NCI-H1930 (cell line): ENCODE results near the gene PHEX.

Source experiments
- DNase-seq, 2 experiments: peaks; one replicate each; lab custom pipeline; 2025; lab: John Stamatoyannopoulos, UW

Gene PHEX

DNA sequence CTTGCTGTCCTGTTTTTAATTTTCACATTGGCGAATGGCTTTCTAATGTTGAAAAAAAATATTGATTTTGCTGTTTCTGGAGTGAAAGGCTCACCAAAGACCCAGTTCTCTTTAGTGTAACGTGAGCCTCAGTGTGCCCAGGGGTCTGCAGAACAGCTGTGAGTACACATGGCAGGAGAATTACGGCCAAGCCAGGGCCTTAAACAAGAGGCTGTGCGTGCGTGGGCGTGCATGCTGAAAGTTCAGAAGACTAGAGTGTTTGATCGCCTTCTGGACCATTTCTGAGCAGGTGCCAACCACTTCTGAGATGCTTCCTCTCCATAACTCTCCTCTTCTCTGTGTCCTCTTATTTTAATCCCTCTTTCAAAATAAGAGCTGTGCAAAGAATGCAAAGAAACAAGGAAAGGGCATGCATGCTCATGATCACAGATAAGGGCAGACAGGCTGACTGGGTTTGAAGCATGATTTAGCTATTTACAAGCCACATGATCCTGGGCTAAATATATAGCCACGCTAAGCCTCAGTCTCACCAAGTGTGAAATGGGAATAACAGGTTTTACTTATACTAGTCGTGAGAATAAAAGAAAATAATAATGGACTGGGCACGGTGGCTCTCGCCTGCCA lies 9.9 kb downstream of the PHEX start:
- no peak for DNase-seq

DNA sequence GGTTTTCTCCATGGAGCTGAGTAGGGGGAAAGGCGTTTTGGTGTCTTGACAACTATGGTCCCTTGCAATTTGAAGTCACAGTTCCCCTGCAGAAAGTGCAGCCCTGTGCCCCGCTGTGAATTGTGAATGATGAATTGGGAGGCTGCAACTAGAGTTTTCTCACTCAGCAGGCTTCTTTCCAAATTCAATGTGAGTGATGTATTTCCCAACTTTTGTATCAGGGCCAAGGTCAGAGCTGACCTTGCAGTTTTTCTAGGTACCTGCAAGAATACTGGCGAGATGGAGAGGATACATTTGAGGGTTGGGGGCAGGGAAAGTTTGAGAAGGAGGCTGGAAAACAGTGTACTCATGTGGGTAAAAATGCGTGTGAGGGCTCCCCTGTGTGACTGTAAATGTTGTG lies 11.7 kb downstream of the PHEX start:
- DNase-seq = no peak

DNA sequence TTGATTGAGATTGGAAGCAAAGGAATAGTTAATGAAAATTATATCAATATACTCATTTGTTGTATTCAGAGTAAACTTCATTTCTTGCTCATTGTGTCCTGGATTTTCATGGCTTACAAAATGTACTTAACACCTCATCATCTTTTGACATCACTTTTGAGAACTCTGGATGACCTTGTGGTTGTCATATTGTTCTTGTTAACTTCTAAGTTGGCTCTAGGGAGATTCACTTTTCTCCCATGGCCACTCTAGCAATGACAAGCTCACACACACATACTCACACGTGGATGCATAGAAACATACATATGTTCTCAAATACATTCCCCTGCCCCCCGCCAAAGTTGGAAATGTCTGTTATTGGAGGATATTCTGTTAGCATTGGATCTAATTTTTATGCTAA lies 15.3 kb downstream of the PHEX start:
- DNase-seq = no peak

GRCh38 chrX:22053481-22053880 lies 21.4 kb downstream of the PHEX start:
- DNase-seq = no peak

- no peak for DNase-seq
Observed at GRCh38 chrX:22056235-22056634, 24.1 kb downstream of the PHEX start.

- DNase-seq = no peak
Observed at GRCh38 chrX:22057667-22058066, 25.5 kb downstream of the PHEX start.

- DNase-seq = no peak
Observed at GRCh38 chrX:22059775-22060174, 27.6 kb downstream of the PHEX start.

DNA sequence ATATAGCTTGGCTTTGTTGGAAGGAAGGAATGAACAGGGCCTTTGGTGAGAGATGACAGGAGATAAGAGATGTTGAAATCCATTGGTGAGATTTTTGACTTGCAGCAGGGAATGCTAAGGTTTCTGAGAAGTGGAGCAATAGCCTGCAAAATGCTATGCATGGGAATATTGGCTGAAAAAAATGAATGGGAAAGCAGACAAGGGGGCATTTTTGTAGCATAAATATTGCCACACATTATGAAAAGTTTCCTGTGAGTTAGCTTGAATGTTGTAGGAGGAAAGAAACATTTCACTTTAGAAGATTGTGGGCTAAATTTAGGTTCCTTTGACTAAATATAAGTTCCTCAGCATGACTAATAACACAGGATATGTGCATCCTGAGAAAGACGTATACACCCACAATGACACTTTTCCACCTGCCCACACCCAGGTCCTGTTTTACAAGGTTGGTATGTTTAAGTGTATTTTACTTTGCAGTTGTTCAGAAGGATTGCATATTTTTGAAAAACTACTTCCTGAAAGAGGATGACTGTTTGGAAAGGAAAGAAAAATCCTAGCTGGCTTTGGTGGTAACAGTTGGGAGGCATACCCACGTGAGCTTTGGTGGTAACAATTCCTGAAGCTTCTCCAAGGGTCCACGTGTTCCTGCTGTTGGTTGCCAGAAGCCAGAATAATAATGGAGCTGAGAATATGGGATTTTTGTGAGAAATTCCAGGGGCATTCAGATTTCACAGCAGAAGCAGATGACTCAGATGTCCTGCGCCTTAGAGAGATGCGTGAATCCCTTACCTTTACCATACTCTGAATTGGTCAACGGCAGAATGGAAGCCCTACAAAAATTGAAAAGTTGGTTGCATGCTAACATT lies 28.5 kb downstream of the PHEX start:
- DNase-seq = no peak

GRCh38 chrX:22063284-22063683 lies 31.2 kb downstream of the PHEX start:
- DNase-seq = no peak

GRCh38 chrX:22069586-22069985 lies 37.5 kb downstream of the PHEX start:
- no peak for DNase-seq

DNA sequence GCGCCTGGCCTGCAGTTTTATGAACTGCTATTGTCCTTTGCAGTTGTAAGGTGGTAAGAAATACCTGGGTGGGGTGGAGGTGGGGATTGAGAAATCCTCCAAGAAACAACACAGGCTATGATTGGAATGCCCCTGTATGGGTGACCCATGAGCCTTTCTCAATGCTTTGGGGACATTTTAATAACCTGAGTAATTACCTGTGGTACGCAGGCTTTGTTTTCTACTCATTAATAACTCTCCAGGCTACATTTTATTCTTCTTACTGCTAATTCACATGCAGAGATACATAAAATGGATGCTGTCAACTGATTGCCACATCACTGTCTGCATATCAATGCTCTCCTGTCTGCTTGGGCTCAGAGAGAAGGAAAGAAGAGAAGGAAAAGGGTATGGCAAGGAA lies 41.8 kb downstream of the PHEX start:
- no peak for DNase-seq

DNA sequence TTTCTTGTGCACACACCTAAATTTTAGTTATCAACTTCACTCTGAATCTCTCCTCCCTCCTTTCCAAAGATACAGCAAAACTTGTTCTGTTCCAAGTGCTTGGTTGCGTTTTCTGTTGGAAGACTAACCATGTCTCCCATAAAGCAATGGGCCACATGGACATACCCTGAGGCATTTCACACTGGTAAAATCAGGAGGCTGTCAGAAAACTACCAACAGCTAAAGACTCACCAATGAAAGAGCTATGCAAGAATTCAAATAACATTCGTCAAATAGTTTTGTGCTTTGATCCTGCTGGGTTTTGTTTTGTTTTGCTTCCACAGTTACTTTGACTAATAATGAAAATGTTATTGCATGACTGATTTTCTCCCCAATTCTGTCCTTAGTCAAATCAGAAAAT lies 46.0 kb downstream of the PHEX start:
- DNase-seq = no peak

- DNase-seq = peak; percentile 6 to 7
Observed at GRCh38 chrX:22081475-22082092, 49.5 kb downstream of the PHEX start.

DNA sequence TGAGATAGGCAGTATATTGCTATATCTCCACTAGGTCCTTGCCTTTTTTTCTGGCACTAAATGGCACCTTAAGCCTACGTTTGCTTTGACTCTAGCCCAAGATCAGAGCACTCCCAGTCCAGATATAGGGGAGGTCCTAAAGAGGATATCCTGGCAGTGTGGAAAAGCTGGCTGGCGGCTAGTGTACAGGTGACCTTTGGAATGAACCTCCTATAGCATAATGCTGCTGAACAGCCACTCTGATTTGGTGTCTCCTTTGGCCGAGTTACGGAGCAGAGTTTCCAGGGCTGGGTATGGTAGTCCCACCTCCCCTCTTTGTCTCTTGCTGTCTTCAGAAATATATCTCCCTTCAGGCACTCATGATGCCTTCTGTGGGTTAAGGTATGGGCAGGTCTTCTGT lies 53.9 kb downstream of the PHEX start:
- no peak for DNase-seq

- DNase-seq = no peak
Observed at GRCh38 chrX:22087011-22087557, 55.0 kb downstream of the PHEX start.

- DNase-seq = no peak
Observed at GRCh38 chrX:22088326-22088725, 56.2 kb downstream of the PHEX start.

- DNase-seq = no peak
Observed at GRCh38 chrX:22090181-22090580, 58.1 kb downstream of the PHEX start.

GRCh38 chrX:22093550-22093949 lies 61.4 kb downstream of the PHEX start:
- no peak for DNase-seq

DNA sequence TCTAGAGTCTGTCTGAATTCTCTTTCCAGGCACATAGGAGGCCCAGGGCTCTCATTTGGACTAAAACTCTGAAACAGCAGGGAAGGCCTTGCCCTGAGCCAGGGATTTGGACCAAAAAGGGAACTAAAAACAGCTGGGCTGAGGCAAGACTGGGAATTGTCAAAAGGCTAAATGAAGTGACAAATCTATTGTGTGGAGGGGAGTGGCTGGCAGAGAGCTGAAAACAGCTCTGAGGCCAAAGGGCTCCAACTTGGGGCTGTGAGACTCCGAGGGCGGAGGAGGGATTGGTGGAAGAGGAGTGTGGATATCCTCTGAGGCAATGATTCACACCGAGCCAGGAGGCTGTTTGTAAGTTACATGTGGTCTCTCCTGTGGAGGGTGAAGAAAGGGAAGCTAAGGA lies 63.2 kb downstream of the PHEX start:
- DNase-seq = no peak

DNA sequence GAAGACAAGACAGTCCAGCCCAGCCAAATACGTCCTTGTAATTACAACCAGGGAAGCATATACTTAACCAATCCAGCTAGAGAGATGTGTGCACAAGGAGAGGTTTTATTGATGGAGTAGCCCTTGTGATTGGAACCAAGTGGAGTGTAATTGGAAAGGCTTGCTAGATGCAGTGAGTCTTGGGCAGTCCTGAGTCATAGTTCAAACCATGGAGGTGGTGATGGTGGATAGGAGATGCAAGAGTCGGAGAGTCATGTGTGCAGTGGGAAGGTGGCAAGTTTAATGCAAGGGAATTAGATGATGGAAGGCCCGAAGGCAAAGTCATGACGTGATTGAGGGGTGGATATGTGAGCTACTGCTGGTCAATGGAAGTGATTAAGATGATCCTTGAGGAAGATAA lies 63.7 kb downstream of the PHEX start:
- DNase-seq = no peak

DNA sequence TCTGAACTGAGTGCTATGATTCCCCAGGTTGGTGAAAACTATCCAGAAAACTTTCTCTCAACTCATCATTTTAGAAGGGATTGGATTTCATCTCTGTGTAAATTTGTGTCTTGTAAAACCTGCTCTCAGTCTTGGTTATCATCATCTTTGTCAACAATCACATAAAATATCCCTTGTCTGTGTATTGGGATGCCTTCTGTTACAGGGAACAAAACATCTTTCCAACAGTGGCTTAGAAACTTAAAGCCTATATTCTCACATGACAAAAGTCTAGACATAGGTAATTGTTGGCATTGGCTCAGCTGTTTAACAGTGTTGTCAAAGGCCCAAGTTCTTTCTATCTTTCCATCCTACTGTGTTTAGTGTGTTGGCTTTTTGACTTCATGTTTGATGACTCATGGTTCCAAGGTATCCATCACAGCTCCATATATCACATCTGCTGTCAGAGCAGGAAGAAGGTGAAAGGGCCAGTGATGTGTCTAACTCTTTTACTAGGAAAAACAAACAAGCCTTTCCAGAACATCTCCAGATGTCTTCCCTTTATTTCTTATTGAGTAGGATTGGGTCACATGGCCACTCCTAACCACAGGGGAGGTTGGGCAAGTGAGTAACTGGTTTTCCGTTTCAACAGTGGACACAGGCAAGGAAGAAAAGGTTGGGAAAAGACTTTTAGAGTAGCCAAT lies 65.0 kb downstream of the PHEX start:
- DNase-seq = no peak

DNA sequence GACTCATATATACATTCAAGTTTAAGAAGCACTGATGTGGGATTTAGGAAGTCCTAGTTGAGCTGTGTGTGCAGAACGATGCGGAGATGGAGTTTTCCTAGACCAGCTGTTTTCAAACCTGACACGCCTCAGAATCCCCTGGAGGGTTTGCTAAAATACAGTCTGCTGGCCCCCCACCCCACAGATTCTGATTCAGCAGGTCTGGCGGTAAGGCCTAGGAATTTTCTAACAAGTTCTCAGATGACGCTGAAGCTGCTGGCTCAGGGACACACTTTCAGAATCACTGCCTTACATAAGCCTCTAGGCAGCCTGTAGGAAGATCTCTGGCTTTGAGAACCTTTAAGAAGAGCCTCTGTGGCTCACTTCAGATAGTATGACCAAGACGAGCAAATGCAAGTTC lies 73.1 kb downstream of the PHEX start:
- DNase-seq = no peak
